ENCODE data around the gene HMGXB3. TPM values are rescaled to one million over a fixed set of nuclear protein-coding genes. Genes with fewer than 3 reads are reported as not detected.
"Not testable (repeated sequence)": the region's sequence is repeated elsewhere in the genome, so short reads cannot be mapped to it uniquely, and the experiment has no call there.

HMGXB3 gene
- total and polyA plus RNA-seq, 5 experiments from 2014 or later = 4.6 to 36.5 (median 13.1) TPM

GRCh38 chr5:150045549-150045948 lies 45.0 kb downstream of the HMGXB3 start:
- POLR2A ChIA-PET = no interaction called here
- Mint-ChIP-seq H3K27ac (peak overlapping the region in 3 of 10 donors; percentile 13 to 71 (median 37)), H3K27me3 (no peaks in the 10 kb centered on the region), H3K9me3 (no peaks in the 10 kb centered on the region), H3K4me1 (peaks cover 14 to 36% (median 26%) of the 10 kb centered on the region in 4 donors), H3K36me3 (peaks cover 0 to 94% (median 33%) of the 10 kb centered on the region in 3 donors), H3K4me3 (peak overlapping the region in 1 of 10 donors; percentile 20)
- ATAC-seq (no peak), DNase-seq (peak in 1 of 10 donors; percentile 13)

DNA sequence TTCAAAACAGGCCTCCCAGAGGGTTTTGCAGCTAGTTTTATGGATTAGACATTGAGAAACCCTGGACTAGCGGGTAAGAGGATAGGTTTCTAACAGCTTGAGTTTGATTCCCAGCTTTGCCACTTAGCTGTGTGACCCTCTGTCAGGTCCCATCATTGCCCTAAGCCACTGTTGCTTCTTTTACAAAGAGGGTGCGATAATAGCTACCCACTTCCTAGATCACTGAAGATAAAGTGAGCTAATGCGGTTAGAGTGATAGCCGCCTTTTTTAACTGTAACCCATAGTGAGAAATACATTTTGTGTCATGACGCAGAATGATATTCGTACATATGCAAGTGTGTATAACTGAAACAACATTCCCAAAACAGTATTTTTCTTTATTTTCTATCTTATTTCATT lies 45.5 kb downstream of the HMGXB3 start:
- Mint-ChIP-seq H3K27me3 (no peaks in the 10 kb centered on the region), H3K4me3 (no peak overlapping the region), H3K36me3 (peaks cover 0 to 94% (median 32%) of the 10 kb centered on the region in 3 donors), H3K27ac (peak overlapping the region in 1 of 10 donors; percentile 48), H3K9me3 (no peaks in the 10 kb centered on the region), H3K4me1 (peaks cover 14 to 36% (median 26%) of the 10 kb centered on the region in 4 donors)
- ATAC-seq (no peak), DNase-seq (peak in 1 of 10 donors; percentile 50)
- POLR2A ChIA-PET = no interaction called here

- H3K4me1 Mint-ChIP-seq, H3K27me3 Mint-ChIP-seq, H3K9me3 Mint-ChIP-seq, POLR2A ChIA-PET, H3K4me3 Mint-ChIP-seq, ATAC-seq, DNase-seq: not testable (repeated sequence)
- peak overlapping the region in 1 of 10 donors; percentile 56 for H3K27ac Mint-ChIP-seq
- H3K36me3 Mint-ChIP-seq = peaks cover 0 to 84% (median 32%) of the 10 kb centered on the region in 3 donors
These were observed 49.8 kb downstream of the HMGXB3 start for GRCh38 chr5:150050172-150050811.

DNA sequence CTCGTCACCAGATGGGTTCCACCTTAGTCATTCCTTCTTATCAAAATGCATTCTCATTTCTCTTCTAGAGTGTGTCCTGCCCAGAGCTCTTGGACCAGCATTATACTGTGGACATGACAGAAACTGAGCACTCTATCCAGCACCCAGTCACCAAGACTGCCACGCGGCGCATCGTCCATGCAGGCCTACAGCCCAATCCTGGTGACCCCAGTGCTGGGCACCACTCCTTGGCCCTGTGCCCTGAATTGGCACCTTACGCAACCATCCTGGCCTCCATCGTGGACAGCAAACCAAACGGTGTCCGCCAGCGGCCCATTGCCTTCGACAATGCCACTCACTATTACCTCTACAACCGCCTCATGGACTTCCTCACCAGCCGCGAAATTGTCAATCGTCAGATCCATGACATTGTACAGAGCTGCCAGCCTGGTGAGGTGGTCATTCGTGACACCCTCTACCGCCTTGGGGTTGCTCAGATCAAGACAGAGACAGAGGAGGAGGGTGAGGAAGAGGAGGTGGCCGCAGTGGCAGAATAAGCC lies 51.2 kb downstream of the HMGXB3 start:
- POLR2A ChIA-PET = no interaction called here
- DNase-seq = no peak
- Mint-ChIP-seq H3K4me1 (peaks cover 0 to 2% (median 0%) of the 10 kb centered on the region in 4 donors), H3K36me3 (peaks cover 0 to 73% (median 27%) of the 10 kb centered on the region in 3 donors), H3K9me3 (no peaks in the 10 kb centered on the region), H3K27me3 (no peaks in the 10 kb centered on the region), H3K4me3 (no peak overlapping the region), H3K27ac (peak overlapping the region in 1 of 10 donors; percentile 56)
- no peak for ATAC-seq

GRCh38 chr5:150052226-150052955 lies 51.9 kb downstream of the HMGXB3 start:
- Mint-ChIP-seq H3K36me3 (peaks cover 0 to 66% (median 25%) of the 10 kb centered on the region in 3 donors), H3K4me3 (no peak overlapping the region), H3K27me3 (no peaks in the 10 kb centered on the region), H3K9me3 (no peaks in the 10 kb centered on the region), H3K27ac (peak overlapping the region in 2 of 10 donors; percentile 53 to 58), H3K4me1 (peaks cover 0 to 4% (median 0%) of the 10 kb centered on the region in 4 donors)
- DNase-seq = no peak
- POLR2A ChIA-PET = no interaction called here
- no peak for ATAC-seq

- ATAC-seq = no peak
- POLR2A ChIA-PET = no interaction called here
- Mint-ChIP-seq H3K4me3 (no peak overlapping the region), H3K4me1 (peaks cover 0 to 4% (median 0%) of the 10 kb centered on the region in 4 donors), H3K27me3 (no peaks in the 10 kb centered on the region), H3K9me3 (no peaks in the 10 kb centered on the region), H3K27ac (peak overlapping the region in 2 of 10 donors; percentile 43 to 53), H3K36me3 (peaks cover 0 to 59% (median 25%) of the 10 kb centered on the region in 3 donors)
- no peak for DNase-seq
These were observed 52.6 kb downstream of the HMGXB3 start for GRCh38 chr5:150052956-150053712.

- no peak for DNase-seq
- H3K4me1 Mint-ChIP-seq = peaks cover 0 to 4% (median 0%) of the 10 kb centered on the region in 4 donors
- H3K9me3 Mint-ChIP-seq = no peaks in the 10 kb centered on the region
- no peak overlapping the region for H3K4me3 Mint-ChIP-seq
- POLR2A ChIA-PET = no interaction called here
- peak overlapping the region in 2 of 10 donors; percentile 6 to 15 for H3K27ac Mint-ChIP-seq
- H3K27me3 Mint-ChIP-seq = no peaks in the 10 kb centered on the region
- ATAC-seq = no peak
- peaks cover 0 to 52% (median 22%) of the 10 kb centered on the region in 3 donors for H3K36me3 Mint-ChIP-seq
These were observed 53.3 kb downstream of the HMGXB3 start for GRCh38 chr5:150053713-150054392.

- DNase-seq (no peak), ATAC-seq (no peak)
- Mint-ChIP-seq H3K27ac (peak overlapping the region in 1 of 10 donors; percentile 15), H3K4me3 (no peak overlapping the region), H3K9me3 (no peaks in the 10 kb centered on the region), H3K27me3 (no peaks in the 10 kb centered on the region), H3K36me3 (peaks cover 0 to 44% (median 17%) of the 10 kb centered on the region in 3 donors), H3K4me1 (peaks cover 0 to 2% (median 0%) of the 10 kb centered on the region in 4 donors)
- POLR2A ChIA-PET = interaction anchor here (0.7 kb wide), 1 partner anchor 16 kb away, joined by 6 read pairs; no protein-coding TSS in a partner anchor
These were observed 54.0 kb downstream of the HMGXB3 start for GRCh38 chr5:150054569-150054968.

DNA sequence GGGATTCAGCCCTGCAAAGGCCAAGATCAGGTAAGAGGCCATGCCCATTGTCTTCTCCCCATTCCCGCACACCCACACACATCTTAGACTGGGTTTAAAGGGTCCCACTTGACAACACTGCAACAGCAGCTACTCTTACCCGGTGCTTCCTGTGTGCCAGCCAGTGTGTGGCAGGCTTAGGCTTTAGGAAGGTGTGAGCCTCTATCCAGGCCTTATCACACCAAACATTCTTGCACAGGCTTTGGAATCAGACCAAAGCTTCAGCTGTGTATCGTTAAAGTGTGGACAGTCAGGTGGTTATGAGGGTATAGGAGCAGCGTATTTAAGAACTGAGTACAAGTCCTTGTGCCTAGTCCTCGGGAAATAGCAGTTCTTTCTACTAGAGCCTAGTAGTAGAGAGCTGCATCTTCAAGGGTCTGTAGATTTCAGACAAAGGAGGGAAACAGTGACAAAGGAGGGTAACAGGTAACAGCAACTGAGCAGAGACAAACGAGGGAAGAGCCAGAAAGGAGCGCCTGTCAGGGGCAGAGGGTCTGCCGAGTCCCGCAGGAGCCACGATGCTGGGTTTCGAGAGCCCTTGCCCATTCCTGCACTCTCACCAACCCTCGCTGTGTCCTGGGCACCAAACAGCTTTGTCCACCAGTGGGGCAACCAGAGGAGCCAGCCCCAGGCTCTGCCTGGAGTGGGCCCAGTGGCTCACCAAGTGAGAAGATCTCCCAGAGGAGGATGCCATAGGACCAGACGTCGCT lies 55.0 kb downstream of the HMGXB3 start:
- Mint-ChIP-seq H3K27me3 (no peaks in the 10 kb centered on the region), H3K4me1 (peaks cover 0 to 2% (median 0%) of the 10 kb centered on the region in 4 donors), H3K9me3 (no peaks in the 10 kb centered on the region), H3K27ac (peak overlapping the region in 4 of 10 donors; percentile 12 to 49 (median 27)), H3K36me3 (peaks cover 0 to 36% (median 17%) of the 10 kb centered on the region in 3 donors), H3K4me3 (no peak overlapping the region)
- DNase-seq (no peak), ATAC-seq (no peak)
- POLR2A ChIA-PET = no interaction called here

- no peaks in the 10 kb centered on the region for H3K27me3 Mint-ChIP-seq
- H3K27ac Mint-ChIP-seq = peak overlapping the region in 1 of 10 donors; percentile 21
- no peak for DNase-seq
- no peak for ATAC-seq
- no peaks in the 10 kb centered on the region for H3K9me3 Mint-ChIP-seq
- H3K4me1 Mint-ChIP-seq = peaks cover 0 to 2% (median 0%) of the 10 kb centered on the region in 4 donors
- peaks cover 0 to 31% (median 13%) of the 10 kb centered on the region in 3 donors for H3K36me3 Mint-ChIP-seq
- POLR2A ChIA-PET = no interaction called here
- H3K4me3 Mint-ChIP-seq = no peak overlapping the region
These were observed 55.5 kb downstream of the HMGXB3 start for GRCh38 chr5:150056075-150056443.

GRCh38 chr5:150057052-150057451 lies 56.5 kb downstream of the HMGXB3 start:
- Mint-ChIP-seq H3K36me3 (peaks cover 0 to 21% (median 7%) of the 10 kb centered on the region in 3 donors), H3K27ac (peak overlapping the region in 1 of 10 donors; percentile 21), H3K27me3 (no peaks in the 10 kb centered on the region)

More at GRCh38 chr5:150057052-150057451, 56.5 kb downstream of the HMGXB3 start:
- Mint-ChIP-seq H3K9me3 (no peaks in the 10 kb centered on the region), H3K4me1 (peaks cover 0 to 2% (median 0%) of the 10 kb centered on the region in 4 donors), H3K4me3 (no peak overlapping the region)
- POLR2A ChIA-PET = no interaction called here
- ATAC-seq (no peak), DNase-seq (no peak)

All from naive thymus-derived CD8-positive, alpha-beta T cell (primary cell).